GM19099 (cell line): ENCODE measurements around the gene GRIN1.

Experiments
- POLR2A ChIP-seq: IDR thresholded peaks from 3 replicates; pipeline ENCODE4 v1.6.1; 2011; ENCODE audit warnings: low read depth; ENCODE audit not compliant: insufficient read length; ENCODE audit errors: extremely low read depth

GRIN1 gene

GRCh38 chr9:137150617-137151457 lies 11.9 kb downstream of the GRIN1 start:
- no peak for TF ChIP-seq POLR2A

- TF ChIP-seq POLR2A: no peak
Observed at GRCh38 chr9:137152844-137153405, 14.0 kb downstream of the GRIN1 start.

- peak; percentile 49 for TF ChIP-seq POLR2A
Observed at GRCh38 chr9:137156567-137157375, 17.8 kb downstream of the GRIN1 start.

- no peak for TF ChIP-seq POLR2A
Observed at GRCh38 chr9:137157618-137158415, 18.9 kb downstream of the GRIN1 start.

GRCh38 chr9:137158625-137159024 lies 19.7 kb downstream of the GRIN1 start:
- TF ChIP-seq POLR2A: no peak

- TF ChIP-seq POLR2A: no peak
Observed at GRCh38 chr9:137159105-137160053, 20.4 kb downstream of the GRIN1 start.

GRCh38 chr9:137160054-137160425 lies 21.1 kb downstream of the GRIN1 start:
- TF ChIP-seq POLR2A: no peak

GRCh38 chr9:137160716-137161557 lies 22.0 kb downstream of the GRIN1 start:
- no peak for TF ChIP-seq POLR2A

- no peak for TF ChIP-seq POLR2A
Observed at GRCh38 chr9:137161558-137162486, 22.9 kb downstream of the GRIN1 start.

GRCh38 chr9:137162505-137163364 lies 23.8 kb downstream of the GRIN1 start:
- no peak for TF ChIP-seq POLR2A

GRCh38 chr9:137163365-137163715 lies 24.4 kb downstream of the GRIN1 start:
- no peak for TF ChIP-seq POLR2A
